A673 (cell line): Measurements from ENCODE around the gene VSIG2. TPM values are rescaled to one million over a fixed set of nuclear protein-coding genes. Genes with fewer than 3 reads are reported as not detected.

Source experiments
- BruUV-seq: library from RNA; stranded (reverse); fragments of 400-500 nt; replicated peaks from 2 replicates; lab custom pipeline; 2021; lab: Mats Ljungman, UMichigan
- CTCF ChIA-PET: fragments of 300-600 bp; sonication (Branson Sonifier 250); formaldehyde crosslinking; loops from one replicate; lab custom pipeline; 2022; ENCODE audit warnings: antibody characterized with exemption; lab: Charles Lee
- POLR2A ChIA-PET: fragments of 300-600 bp; sonication (Branson Sonifier 250); formaldehyde crosslinking; loops from one replicate; lab custom pipeline; 2022; ENCODE audit warnings: antibody characterized with exemption; ENCODE audit not compliant: low non-redundant PET; lab: Charles Lee
- DNase-seq: peaks from one replicate; pipeline ENCODE4 v3.0.0-alpha.2; 2015; ENCODE audit warnings: low spot score
- H3K27ac ChIP-seq: fragments of 200-600 bp; sonication (generic); 2 replicates; pipeline ENCODE4 v1.5.1; 2016; ENCODE audit warnings: mixed run types, low read depth, mild to moderate bottlenecking, mixed read lengths, antibody characterized with exemption, low read length; ENCODE audit not compliant: poor library complexity, severe bottlenecking
- H3K27me3 ChIP-seq: fragments of 200-600 bp; sonication (generic); replicated peaks from 2 replicates; pipeline ENCODE4 v1.6.1; 2017; ENCODE audit warnings: mixed run types, low read depth, mild to moderate bottlenecking, mixed read lengths, antibody characterized with exemption, low read length; ENCODE audit not compliant: insufficient read depth, poor library complexity
- H3K36me3 ChIP-seq: fragments of 200-600 bp; sonication (generic); 2 replicates; pipeline ENCODE4 v1.6.1; 2016; ENCODE audit warnings: mixed run types, mild to moderate bottlenecking, mixed read lengths, antibody characterized with exemption, low read length; ENCODE audit not compliant: insufficient read depth, poor library complexity, severe bottlenecking
- H3K4me1 ChIP-seq: fragments of 200-600 bp; sonication (generic); 2 replicates; pipeline ENCODE4 v1.6.1; 2017; ENCODE audit warnings: mixed run types, mild to moderate bottlenecking, mixed read lengths, antibody characterized with exemption, low read length; ENCODE audit not compliant: insufficient read depth, poor library complexity, severe bottlenecking
- H3K4me3 ChIP-seq: fragments of 200-600 bp; sonication (generic); 2 replicates; pipeline ENCODE4 v1.5.1; 2016; ENCODE audit warnings: low read depth, mixed run types, mild to moderate bottlenecking, mixed read lengths, low read length; ENCODE audit not compliant: poor library complexity, severe bottlenecking
- H3K9me3 ChIP-seq: fragments of 200-600 bp; sonication (generic); 2 replicates; pipeline ENCODE4 v1.6.1; 2016; ENCODE audit warnings: mixed run types, low read depth, mild to moderate bottlenecking, mixed read lengths, antibody characterized with exemption, low read length; ENCODE audit not compliant: poor library complexity, severe bottlenecking
- CTCF ChIP-seq: fragments of 300-800, 200-600 bp; sonication (generic); conservative IDR thresholded peaks from 2 replicates; pipeline ENCODE4 v1.5.1; 2017; ENCODE audit warnings: low read depth, mild to moderate bottlenecking, antibody characterized with exemption, low read length, moderate library complexity, mixed read lengths
- EZH2 ChIP-seq: fragments of 200-600 bp; sonication (generic); IDR thresholded peaks from 2 replicates; pipeline ENCODE4 v1.6.1; 2017; ENCODE audit warnings: borderline replicate concordance, low read depth, mild to moderate bottlenecking, mixed read lengths, antibody characterized with exemption, low read length; ENCODE audit not compliant: poor library complexity, severe bottlenecking
- intact Hi-C: fragments of 100-400 bp; cut with micrococcal nuclease; formaldehyde crosslinking; loops from one replicate; pipeline ENCODE4 v1.10.0; 2022; ENCODE audit not compliant: unreplicated experiment
- total RNA-seq: library from RNA; stranded (reverse); gene quantifications from 2 replicates; pipeline ENCODE4 v1.2.3, GENCODE V29; 2021

The VSIG2 gene
- total RNA-seq, 1 experiment from 2014 or later, result not detected

- ChIA-PET CTCF (interaction anchor here (0.5 to 1.4 kb wide), 17 partner anchors 10 to 257 kb away, joined by 3 to 8 read pairs (median 3); partner anchors contain the start of gene ESAM), POLR2A (interaction anchor here (0.6 to 0.7 kb wide), 2 partner anchors 77 to 160 kb away, joined by 3 to 8 read pairs; no protein-coding TSS in a partner anchor)
- Histone ChIP-seq H3K27me3 (no peaks in the 10 kb centered on the region), H3K27ac (no peak overlapping the region), H3K9me3 (no peaks in the 10 kb centered on the region), H3K36me3 (no peaks in the 10 kb centered on the region), H3K4me1 (peaks cover 36% of the 10 kb centered on the region), H3K4me3 (no peak overlapping the region)
- BruUV-seq, result no TSS peak
- DNase-seq, result peak; percentile 76
- intact Hi-C loops, result no loop called here
- no peak for TF ChIP-seq EZH2
- TF ChIP-seq CTCF, result peak; percentile 88
Measured at GRCh38 chr11:124793466-124794278, 41.6 kb upstream of the VSIG2 start.

GRCh38 chr11:124791626-124792341 lies 39.7 kb upstream of the VSIG2 start:
- ChIA-PET POLR2A (no interaction called here), CTCF (no interaction called here)
- no peak for TF ChIP-seq EZH2
- no peak for TF ChIP-seq CTCF
- Histone ChIP-seq H3K27me3 (no peaks in the 10 kb centered on the region), H3K4me3 (no peak overlapping the region), H3K9me3 (no peaks in the 10 kb centered on the region), H3K36me3 (no peaks in the 10 kb centered on the region), H3K4me1 (peaks cover 24% of the 10 kb centered on the region), H3K27ac (no peak overlapping the region)
- no peak for DNase-seq
- intact Hi-C loops, result no loop called here
- no TSS peak for BruUV-seq

- Histone ChIP-seq H3K36me3 (no peaks in the 10 kb centered on the region), H3K4me3 (no peak overlapping the region), H3K4me1 (peaks cover 10% of the 10 kb centered on the region), H3K27me3 (no peaks in the 10 kb centered on the region), H3K27ac (no peak overlapping the region), H3K9me3 (no peaks in the 10 kb centered on the region)
- no peak for DNase-seq
- intact Hi-C loops, result no loop called here
- CTCF ChIA-PET, result no interaction called here
- no TSS peak for BruUV-seq
- TF ChIP-seq CTCF (no peak), EZH2 (no peak)
- POLR2A ChIA-PET, result no interaction called here
Measured at GRCh38 chr11:124788521-124788920, 36.5 kb upstream of the VSIG2 start.
